HEK293T (cell line): ENCODE results near the gene MED12L.
A peak's percentile ranks its signal among the peaks of the same experiment; 100 is the strongest.

Source experiments
- CTCF ChIA-PET: fragments of 350-600 bp; formaldehyde crosslinking; extraction: SDS; loops from one replicate; lab custom pipeline; 2021; ENCODE audit warnings: antibody characterized with exemption, inconsistent platforms; lab: Yijun Ruan, JAX
- POLR2A ChIA-PET: fragments of 350-600 bp; formaldehyde crosslinking; extraction: SDS; loops from one replicate; lab custom pipeline; 2020; ENCODE audit warnings: antibody characterized with exemption, inconsistent platforms; lab: Yijun Ruan, JAX
- DNase-seq: peaks from one replicate; pipeline ENCODE4 v3.0.0; 2012; ENCODE audit warnings: mixed read lengths; ENCODE audit errors: extremely low spot score
- ARNT ChIP-seq: fragments of 450-650 bp; IDR thresholded peaks from 2 replicates; pipeline ENCODE4 v1.6.1; 2017; ENCODE audit warnings: mild to moderate bottlenecking
- BHLHE40 ChIP-seq: fragments of 450-650 bp; IDR thresholded peaks from 2 replicates; pipeline ENCODE4 v1.6.1; 2016; ENCODE audit warnings: mild to moderate bottlenecking, moderate library complexity, borderline replicate concordance
- CTBP1 ChIP-seq: fragments of 450-650 bp; IDR thresholded peaks from 2 replicates; pipeline ENCODE4 v1.6.1; 2016; ENCODE audit warnings: borderline replicate concordance
- ELF4 ChIP-seq: fragments of 450-650 bp; IDR thresholded peaks from 2 replicates; pipeline ENCODE4 v1.6.1; 2017; ENCODE audit warnings: antibody characterized with exemption
- FOXA1 ChIP-seq: fragments of 450-650 bp; IDR thresholded peaks from 2 replicates; pipeline ENCODE4 v1.6.1; 2016; ENCODE audit warnings: mild to moderate bottlenecking
- FOXK2 ChIP-seq: fragments of 450-650 bp; IDR thresholded peaks from 2 replicates; pipeline ENCODE4 v1.6.1; 2016; ENCODE audit warnings: mild to moderate bottlenecking
- FOXM1 ChIP-seq: fragments of 450-650 bp; IDR thresholded peaks from 2 replicates; pipeline ENCODE4 v1.6.1; 2017; ENCODE audit warnings: mild to moderate bottlenecking, borderline replicate concordance
- HDGF ChIP-seq: fragments of 450-650 bp; IDR thresholded peaks from 2 replicates; pipeline ENCODE4 v1.6.1; 2017; ENCODE audit warnings: antibody characterized with exemption, borderline replicate concordance
- L3MBTL2 ChIP-seq: fragments of 450-650 bp; conservative IDR thresholded peaks from 2 replicates; pipeline ENCODE4 v1.6.1; 2016; ENCODE audit warnings: mild to moderate bottlenecking
- LEF1 ChIP-seq: fragments of 450-650 bp; IDR thresholded peaks from 2 replicates; pipeline ENCODE4 v1.6.1; 2017; ENCODE audit warnings: mild to moderate bottlenecking, borderline replicate concordance
- NFRKB ChIP-seq: fragments of 450-650 bp; IDR thresholded peaks from 2 replicates; pipeline ENCODE4 v1.6.1; 2016; ENCODE audit warnings: mild to moderate bottlenecking, moderate library complexity
- SP1 ChIP-seq: fragments of 450-650 bp; IDR thresholded peaks from 2 replicates; pipeline ENCODE4 v1.6.1; 2017
- SUZ12 ChIP-seq: fragments of 450-650 bp; IDR thresholded peaks from 2 replicates; pipeline ENCODE4 v1.6.1; 2016; ENCODE audit warnings: mild to moderate bottlenecking
- TARDBP ChIP-seq: fragments of 450-650 bp; IDR thresholded peaks from 2 replicates; pipeline ENCODE4 v1.6.1; 2016
- ZNF384 ChIP-seq: fragments of 450-650 bp; IDR thresholded peaks from 2 replicates; pipeline ENCODE4 v1.6.1; 2016
- TF ChIP-seq, protein P1 (sequence below): fragments of 450-650 bp; IDR thresholded peaks from 2 replicates; pipeline ENCODE4 v1.6.1; 2016

Gene MED12L

GRCh38 chr3:151156618-151157216 is 71.3 kb downstream of the MED12L start:
- DNase-seq: peak; percentile 53
- CTCF ChIA-PET: interaction anchor here (0.6 to 1.2 kb wide), 2 partner anchors 90 to 136 kb away, joined by 3 read pairs; no protein-coding TSS in a partner anchor
- POLR2A ChIA-PET: no interaction called here
- TF ChIP-seq ARNT (no peak), NFRKB (no peak), FOXM1 (no peak), SUZ12 (no peak), LEF1 (no peak), FOXK2 (no peak), L3MBTL2 (no peak), FOXA1 (no peak), CTBP1 (no peak), TARDBP (no peak)
- TF ChIP-seq, protein P1, sequence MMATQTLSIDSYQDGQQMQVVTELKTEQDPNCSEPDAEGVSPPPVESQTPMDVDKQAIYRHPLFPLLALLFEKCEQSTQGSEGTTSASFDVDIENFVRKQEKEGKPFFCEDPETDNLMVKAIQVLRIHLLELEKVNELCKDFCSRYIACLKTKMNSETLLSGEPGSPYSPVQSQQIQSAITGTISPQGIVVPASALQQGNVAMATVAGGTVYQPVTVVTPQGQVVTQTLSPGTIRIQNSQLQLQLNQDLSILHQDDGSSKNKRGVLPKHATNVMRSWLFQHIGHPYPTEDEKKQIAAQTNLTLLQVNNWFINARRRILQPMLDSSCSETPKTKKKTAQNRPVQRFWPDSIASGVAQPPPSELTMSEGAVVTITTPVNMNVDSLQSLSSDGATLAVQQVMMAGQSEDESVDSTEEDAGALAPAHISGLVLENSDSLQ: no peak

- no peak for DNase-seq
- POLR2A ChIA-PET: no interaction called here
- no peak for TF ChIP-seq FOXM1
- CTCF ChIA-PET: interaction anchor here (0.6 kb wide), 1 partner anchor 44 kb away, joined by 4 read pairs; no protein-coding TSS in a partner anchor
Observed at GRCh38 chr3:151159806-151160205, 74.3 kb downstream of the MED12L start.

- TF ChIP-seq TARDBP (no peak), NFRKB (no peak), FOXK2 (no peak), L3MBTL2 (no peak), FOXA1 (no peak), BHLHE40 (no peak), LEF1 (no peak), ELF4 (no peak), SP1 (no peak), ARNT (no peak), HDGF (no peak), ZNF384 (no peak), SUZ12 (no peak), CTBP1 (no peak), FOXM1 (no peak)
- TF ChIP-seq, protein P1: no peak
- CTCF ChIA-PET: no interaction called here
- no peak for DNase-seq
- POLR2A ChIA-PET: no interaction called here
Observed at GRCh38 chr3:151165226-151165625, 79.8 kb downstream of the MED12L start.

- TF ChIP-seq, protein P1: no peak
- no peak for TF ChIP-seq LEF1
- no peak for TF ChIP-seq NFRKB
- TF ChIP-seq HDGF: no peak
- TF ChIP-seq TARDBP: no peak
- TF ChIP-seq ZNF384: no peak
- no peak for TF ChIP-seq SUZ12
- TF ChIP-seq FOXK2: no peak
- TF ChIP-seq FOXA1: no peak
- TF ChIP-seq CTBP1: no peak
- no peak for TF ChIP-seq FOXM1
- no peak for TF ChIP-seq SP1
- no peak for TF ChIP-seq L3MBTL2
- TF ChIP-seq BHLHE40: no peak
- TF ChIP-seq ELF4: no peak
- TF ChIP-seq ARNT: no peak
- ChIA-PET POLR2A (no interaction called here), CTCF (no interaction called here)
- DNase-seq: no peak
Observed at GRCh38 chr3:151166161-151166560, 80.7 kb downstream of the MED12L start.

- DNase-seq: peak; percentile 70
- CTCF ChIA-PET: interaction anchor here (0.6 to 1.5 kb wide), 9 partner anchors 10 to 337 kb away, joined by 3 to 6 read pairs (median 4); no protein-coding TSS in a partner anchor
- POLR2A ChIA-PET: no interaction called here
- no peak for TF ChIP-seq SP1
- no peak for TF ChIP-seq HDGF
- TF ChIP-seq ZNF384: no peak
- TF ChIP-seq TARDBP: no peak
- no peak for TF ChIP-seq L3MBTL2
- TF ChIP-seq NFRKB: no peak
- TF ChIP-seq CTBP1: no peak
- no peak for TF ChIP-seq FOXA1
- TF ChIP-seq ELF4: no peak
- TF ChIP-seq LEF1: no peak
Observed at GRCh38 chr3:151168269-151169094, 83.0 kb downstream of the MED12L start.
